ENCODE results near the gene TBC1D7. TPM values are rescaled to one million over a fixed set of nuclear protein-coding genes. Genes with fewer than 3 reads are reported as not detected.

Gene TBC1D7
- polyA plus RNA-seq, 4 donors, result 10.7 to 23.5 (median 12.8) TPM

GRCh38 chr6:13275435-13275989 lies 52.8 kb downstream of the TBC1D7 start:
- Histone ChIP-seq H3K36me3 (ENCODE audit: control insufficient read depth in 3 of 3, insufficient read depth in 2 of 3, low read depth in 1 of 3, low read length in 3 of 3) (peaks cover 0 to under 1% (median 0%) of the 10 kb centered on the region in 3 donors), H3K9me3 (ENCODE audit: control insufficient read depth in 2 of 2, insufficient read depth in 1 of 2, low read depth in 1 of 2, low read length in 1 of 2) (no peaks in the 10 kb centered on the region), H3K27ac (ENCODE audit: low read depth in 1 of 3, low read length in 2 of 3) (no peak overlapping the region), H3K27me3 (ENCODE audit: control insufficient read depth in 3 of 3, insufficient read depth in 3 of 3, low read length in 3 of 3) (no peaks in the 10 kb centered on the region), H3K4me3 (ENCODE audit: low read depth in 1 of 3, low read length in 3 of 3) (no peak overlapping the region), H3K4me1 (ENCODE audit: control insufficient read depth in 3 of 3, insufficient read depth in 2 of 3, low read depth in 1 of 3, low read length in 2 of 3) (no peaks in the 10 kb centered on the region)
- FAIRE-seq (no peak), DNase-seq (no peak)
- whole genome bisulfite sequencing, 3 donors, result 76 to 87% (median 83%) methylated on average over 8 of the region's 8 CpGs

GRCh38 chr6:13274707-13275434 lies 53.5 kb downstream of the TBC1D7 start:
- no peak for DNase-seq
- Histone ChIP-seq H3K4me3 (ENCODE audit: low read depth in 1 of 3, low read length in 3 of 3) (no peak overlapping the region), H3K27me3 (ENCODE audit: control insufficient read depth in 3 of 3, insufficient read depth in 3 of 3, low read length in 3 of 3) (no peaks in the 10 kb centered on the region), H3K36me3 (ENCODE audit: control insufficient read depth in 3 of 3, insufficient read depth in 2 of 3, low read depth in 1 of 3, low read length in 3 of 3) (no peaks in the 10 kb centered on the region), H3K4me1 (ENCODE audit: control insufficient read depth in 3 of 3, insufficient read depth in 2 of 3, low read depth in 1 of 3, low read length in 2 of 3) (no peaks in the 10 kb centered on the region), H3K27ac (ENCODE audit: low read depth in 1 of 3, low read length in 2 of 3) (no peak overlapping the region), H3K9me3 (ENCODE audit: control insufficient read depth in 2 of 2, insufficient read depth in 1 of 2, low read depth in 1 of 2, low read length in 1 of 2) (no peaks in the 10 kb centered on the region)
- FAIRE-seq, result no peak
- WGBS, 3 donors, result 74 to 80% (median 79%) methylated on average over 6 of the region's 6 CpGs

- 66 to 81% (median 72%) methylated on average over 21 of the region's 21 CpGs for WGBS, 3 donors
- Histone ChIP-seq H3K9me3 (ENCODE audit: control insufficient read depth in 2 of 2, insufficient read depth in 1 of 2, low read depth in 1 of 2, low read length in 1 of 2) (no peaks in the 10 kb centered on the region), H3K27me3 (ENCODE audit: control insufficient read depth in 3 of 3, insufficient read depth in 3 of 3, low read length in 3 of 3) (no peaks in the 10 kb centered on the region), H3K36me3 (ENCODE audit: control insufficient read depth in 3 of 3, insufficient read depth in 2 of 3, low read depth in 1 of 3, low read length in 3 of 3) (no peaks in the 10 kb centered on the region), H3K27ac (ENCODE audit: low read depth in 1 of 3, low read length in 2 of 3) (peak overlapping the region in 1 of 3 donors; percentile 36), H3K4me1 (ENCODE audit: control insufficient read depth in 3 of 3, insufficient read depth in 2 of 3, low read depth in 1 of 3, low read length in 2 of 3) (no peaks in the 10 kb centered on the region), H3K4me3 (ENCODE audit: low read depth in 1 of 3, low read length in 3 of 3) (peak overlapping the region in 1 of 3 donors; percentile 14)
- FAIRE-seq (no peak), DNase-seq (no peak)
Observed at GRCh38 chr6:13273931-13274706, 54.2 kb downstream of the TBC1D7 start.

GRCh38 chr6:13273202-13273930 lies 55.0 kb downstream of the TBC1D7 start:
- FAIRE-seq, result no peak
- Histone ChIP-seq H3K4me1 (ENCODE audit: control insufficient read depth in 3 of 3, insufficient read depth in 2 of 3, low read depth in 1 of 3, low read length in 2 of 3) (no peaks in the 10 kb centered on the region), H3K27me3 (ENCODE audit: control insufficient read depth in 3 of 3, insufficient read depth in 3 of 3, low read length in 3 of 3) (no peaks in the 10 kb centered on the region), H3K9me3 (ENCODE audit: control insufficient read depth in 2 of 2, insufficient read depth in 1 of 2, low read depth in 1 of 2, low read length in 1 of 2) (no peaks in the 10 kb centered on the region), H3K27ac (ENCODE audit: low read depth in 1 of 3, low read length in 2 of 3) (peak overlapping the region in 1 of 3 donors; percentile 59), H3K4me3 (ENCODE audit: low read depth in 1 of 3, low read length in 3 of 3) (peak overlapping the region in 1 of 3 donors; percentile 14), H3K36me3 (ENCODE audit: control insufficient read depth in 3 of 3, insufficient read depth in 2 of 3, low read depth in 1 of 3, low read length in 3 of 3) (no peaks in the 10 kb centered on the region)
- WGBS, 3 donors, result 65 to 86% (median 73%) methylated on average over 10 of the region's 10 CpGs
- no peak for DNase-seq

- Histone ChIP-seq H3K27me3 (ENCODE audit: control insufficient read depth in 3 of 3, insufficient read depth in 3 of 3, low read length in 3 of 3) (no peaks in the 10 kb centered on the region), H3K27ac (ENCODE audit: low read depth in 1 of 3, low read length in 2 of 3) (peak overlapping the region in 1 of 3 donors; percentile 59), H3K4me3 (ENCODE audit: low read depth in 1 of 3, low read length in 3 of 3) (peak overlapping the region in 1 of 3 donors; percentile 12), H3K4me1 (ENCODE audit: control insufficient read depth in 3 of 3, insufficient read depth in 2 of 3, low read depth in 1 of 3, low read length in 2 of 3) (no peaks in the 10 kb centered on the region), H3K9me3 (ENCODE audit: control insufficient read depth in 2 of 2, insufficient read depth in 1 of 2, low read depth in 1 of 2, low read length in 1 of 2) (no peaks in the 10 kb centered on the region), H3K36me3 (ENCODE audit: control insufficient read depth in 3 of 3, insufficient read depth in 2 of 3, low read depth in 1 of 3, low read length in 3 of 3) (no peaks in the 10 kb centered on the region)
- FAIRE-seq (no peak), DNase-seq (no peak)
- WGBS, 3 donors, result 80 to 93% (median 91%) methylated on average over 24 of the region's 24 CpGs
Observed at GRCh38 chr6:13272131-13273046, 55.9 kb downstream of the TBC1D7 start.

- FAIRE-seq (no peak), DNase-seq (no peak)
- Histone ChIP-seq H3K36me3 (ENCODE audit: control insufficient read depth in 3 of 3, insufficient read depth in 2 of 3, low read depth in 1 of 3, low read length in 3 of 3) (no peaks in the 10 kb centered on the region), H3K27ac (ENCODE audit: low read depth in 1 of 3, low read length in 2 of 3) (no peak overlapping the region), H3K4me1 (ENCODE audit: control insufficient read depth in 3 of 3, insufficient read depth in 2 of 3, low read depth in 1 of 3, low read length in 2 of 3) (no peaks in the 10 kb centered on the region), H3K27me3 (ENCODE audit: control insufficient read depth in 3 of 3, insufficient read depth in 3 of 3, low read length in 3 of 3) (no peaks in the 10 kb centered on the region), H3K4me3 (ENCODE audit: low read depth in 1 of 3, low read length in 3 of 3) (no peak overlapping the region), H3K9me3 (ENCODE audit: control insufficient read depth in 2 of 2, insufficient read depth in 1 of 2, low read depth in 1 of 2, low read length in 1 of 2) (peaks cover 0 to 5% of the 10 kb centered on the region in 2 donors)
- 74 to 81% (median 80%) methylated on average over 8 of the region's 8 CpGs for WGBS, 3 donors
Observed at GRCh38 chr6:13268913-13269518, 59.3 kb downstream of the TBC1D7 start.

- Histone ChIP-seq H3K9me3 (ENCODE audit: control insufficient read depth in 2 of 2, insufficient read depth in 1 of 2, low read depth in 1 of 2, low read length in 1 of 2) (peaks cover 0 to 5% of the 10 kb centered on the region in 2 donors), H3K27me3 (ENCODE audit: control insufficient read depth in 3 of 3, insufficient read depth in 3 of 3, low read length in 3 of 3) (no peaks in the 10 kb centered on the region), H3K4me3 (ENCODE audit: low read depth in 1 of 3, low read length in 3 of 3) (no peak overlapping the region), H3K36me3 (ENCODE audit: control insufficient read depth in 3 of 3, insufficient read depth in 2 of 3, low read depth in 1 of 3, low read length in 3 of 3) (no peaks in the 10 kb centered on the region), H3K27ac (ENCODE audit: low read depth in 1 of 3, low read length in 2 of 3) (no peak overlapping the region), H3K4me1 (ENCODE audit: control insufficient read depth in 3 of 3, insufficient read depth in 2 of 3, low read depth in 1 of 3, low read length in 2 of 3) (no peaks in the 10 kb centered on the region)
- FAIRE-seq, result no peak
- DNase-seq, result no peak
- WGBS, 3 donors, result 77 to 90% (median 83%) methylated on average over 2 of the region's 2 CpGs
Observed at GRCh38 chr6:13267142-13267651, 61.1 kb downstream of the TBC1D7 start.
